Neural crest cell (in vitro differentiated cells): ENCODE measurements around the gene CABP2. TPM values are rescaled to one million over a fixed set of nuclear protein-coding genes. Genes with fewer than 3 reads are reported as not detected.
A peak's percentile ranks its signal among the peaks of the same experiment; 100 is the strongest.

Experiments
- DNase-seq: peaks from one replicate; pipeline ENCODE4 v3.0.0; 2021; ENCODE audit warnings: low read depth, mixed read lengths, low spot score
- H3K27ac Mint-ChIP-seq: one replicate; pipeline ENCODE4 v1.8.0; 2021; ENCODE audit warnings: mild to moderate bottlenecking, mixed read lengths; ENCODE audit not compliant: unreplicated experiment
- H3K27me3 Mint-ChIP-seq: 2 replicates; pipeline ENCODE4 v1.8.0; 2021; ENCODE audit warnings: low read depth, mild to moderate bottlenecking, mixed read lengths
- H3K36me3 Mint-ChIP-seq: 2 replicates; pipeline ENCODE4 v1.8.0; 2021; ENCODE audit warnings: low read depth, mild to moderate bottlenecking, mixed read lengths
- H3K4me1 Mint-ChIP-seq: 2 replicates; pipeline ENCODE4 v1.8.0; 2021; ENCODE audit warnings: mixed read lengths
- H3K4me3 Mint-ChIP-seq: one replicate; pipeline ENCODE4 v1.8.0; 2021; ENCODE audit warnings: mild to moderate bottlenecking, mixed read lengths
- H3K9me3 Mint-ChIP-seq: 2 replicates; pipeline ENCODE4 v1.8.0; 2021; ENCODE audit warnings: mixed read lengths
- CTCF ChIP-seq: fragments of 200-600 bp; sonication (generic); conservative IDR thresholded peaks from 2 replicates; pipeline ENCODE4 v1.5.0; 2021; ENCODE audit warnings: antibody characterized with exemption, mild to moderate bottlenecking
- total RNA-seq: library from RNA; stranded (reverse); gene quantifications from 2 replicates; pipeline ENCODE4 v1.2.1, GENCODE V29; 2021

Gene CABP2
- total RNA-seq, 1 donor from 2014 or later = not detected

- no peaks in the 10 kb centered on the region for H3K27me3 Mint-ChIP-seq
- peaks cover 10% of the 10 kb centered on the region for H3K4me1 Mint-ChIP-seq
- H3K4me3 Mint-ChIP-seq = no peak overlapping the region
- no peak for DNase-seq
- no peaks in the 10 kb centered on the region for H3K9me3 Mint-ChIP-seq
- no peak for TF ChIP-seq CTCF
- peaks cover 4% of the 10 kb centered on the region for H3K36me3 Mint-ChIP-seq
- no peak overlapping the region for H3K27ac Mint-ChIP-seq
Measured at GRCh38 chr11:67493548-67494370, 29.5 kb downstream of the CABP2 start.

- Mint-ChIP-seq H3K9me3 (no peaks in the 10 kb centered on the region), H3K27ac (no peak overlapping the region), H3K27me3 (no peaks in the 10 kb centered on the region)
Measured at GRCh38 chr11:67492801-67493547, 30.3 kb downstream of the CABP2 start.

GRCh38 chr11:67492069-67492727 is 31.0 kb downstream of the CABP2 start:
- H3K36me3 Mint-ChIP-seq = peaks cover 4% of the 10 kb centered on the region
- H3K27ac Mint-ChIP-seq = no peak overlapping the region
- TF ChIP-seq CTCF = no peak
- H3K4me1 Mint-ChIP-seq = peaks cover 10% of the 10 kb centered on the region
- no peak for DNase-seq
- no peaks in the 10 kb centered on the region for H3K27me3 Mint-ChIP-seq
- no peak overlapping the region for H3K4me3 Mint-ChIP-seq
- no peaks in the 10 kb centered on the region for H3K9me3 Mint-ChIP-seq

More at GRCh38 chr11:67492801-67493547, 30.3 kb downstream of the CABP2 start:
- peaks cover 4% of the 10 kb centered on the region for H3K36me3 Mint-ChIP-seq
- peaks cover 10% of the 10 kb centered on the region for H3K4me1 Mint-ChIP-seq
- no peak overlapping the region for H3K4me3 Mint-ChIP-seq
- TF ChIP-seq CTCF = no peak
- no peak for DNase-seq

- no peak for DNase-seq
- no peak for TF ChIP-seq CTCF
- Mint-ChIP-seq H3K4me3 (peak overlapping the region; percentile 27), H3K36me3 (peaks cover 4% of the 10 kb centered on the region), H3K27ac (no peak overlapping the region), H3K9me3 (no peaks in the 10 kb centered on the region), H3K27me3 (no peaks in the 10 kb centered on the region), H3K4me1 (peaks cover 10% of the 10 kb centered on the region)
Measured at GRCh38 chr11:67491276-67492068, 31.8 kb downstream of the CABP2 start.

- no peaks in the 10 kb centered on the region for H3K27me3 Mint-ChIP-seq
Measured at GRCh38 chr11:67490727-67491065, 32.5 kb downstream of the CABP2 start.

More at GRCh38 chr11:67490727-67491065, 32.5 kb downstream of the CABP2 start:
- peaks cover 16% of the 10 kb centered on the region for H3K4me1 Mint-ChIP-seq
- TF ChIP-seq CTCF = no peak
- DNase-seq = no peak
- no peak overlapping the region for H3K27ac Mint-ChIP-seq
- H3K4me3 Mint-ChIP-seq = no peak overlapping the region
- H3K9me3 Mint-ChIP-seq = no peaks in the 10 kb centered on the region
- H3K36me3 Mint-ChIP-seq = peaks cover 4% of the 10 kb centered on the region
